GM12892 (cell line): ENCODE data around the gene LAMA4.

Source experiments
- POLR2A ChIP-seq: IDR thresholded peaks from 2 replicates; pipeline ENCODE4 v1.6.1; 2011; ENCODE audit warnings: low read depth, low read length, control low read depth
- POLR2AphosphoS5 ChIP-seq: IDR thresholded peaks from 2 replicates; pipeline ENCODE4 v1.6.1; 2011; ENCODE audit warnings: low read depth, low read length, control low read depth
- TAF1 ChIP-seq: IDR thresholded peaks from 2 replicates; pipeline ENCODE4 v1.6.1; 2011; ENCODE audit warnings: low read depth, mild to moderate bottlenecking, control low read depth, low read length, borderline replicate concordance

DNA sequence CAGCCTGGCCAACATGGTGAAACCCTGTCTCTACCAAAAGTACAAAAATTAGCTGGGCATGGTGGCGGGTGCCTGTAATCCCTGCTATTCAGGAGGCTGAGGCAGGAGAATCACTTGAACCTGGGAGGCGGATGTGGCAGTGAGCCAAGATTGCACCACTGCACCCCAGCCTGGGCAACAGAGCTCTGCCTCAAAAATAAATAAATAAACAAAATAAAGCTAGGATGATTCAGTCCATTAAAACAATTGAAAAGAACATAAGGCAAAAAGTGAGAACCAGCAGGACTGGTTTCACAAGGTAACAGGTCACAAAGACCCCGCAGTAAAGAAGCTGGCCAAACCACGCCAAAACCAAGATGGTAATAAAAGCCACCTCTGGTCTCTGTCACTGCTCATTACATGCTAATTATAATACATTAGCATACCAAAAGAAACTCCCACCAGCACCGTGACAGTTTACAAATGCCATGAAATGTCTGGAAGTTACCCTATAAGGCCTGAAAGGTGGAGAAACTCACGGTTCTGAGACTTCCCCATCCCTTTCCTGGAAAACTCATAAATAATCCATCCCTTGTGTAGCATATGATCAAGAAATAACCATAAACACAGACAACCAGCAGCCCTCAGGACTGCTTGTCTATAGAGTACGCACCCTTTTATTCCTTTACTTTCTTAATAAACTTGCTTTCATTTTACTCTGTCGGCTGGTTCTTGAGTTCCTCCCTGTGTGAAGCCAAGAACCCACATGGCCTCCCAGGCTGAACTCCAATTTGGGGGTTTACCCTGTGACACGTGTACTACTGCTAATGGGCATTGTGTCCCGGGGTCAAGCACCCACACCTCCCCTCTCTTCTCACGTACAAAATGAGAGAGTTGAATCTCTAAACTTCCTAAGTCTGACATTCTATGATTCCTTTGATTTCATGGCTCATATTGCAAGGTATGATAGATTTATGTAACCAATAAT lies 10.2 kb downstream of the LAMA4 start:
- TF ChIP-seq POLR2A (no peak), TAF1 (no peak), POLR2AphosphoS5 (no peak)
